ENCODE results near the gene PCDHA13.
"Not testable (repeated sequence)": the region's sequence is repeated elsewhere in the genome, so short reads cannot be mapped to it uniquely, and the experiment has no call there.

Gene PCDHA13

DNA sequence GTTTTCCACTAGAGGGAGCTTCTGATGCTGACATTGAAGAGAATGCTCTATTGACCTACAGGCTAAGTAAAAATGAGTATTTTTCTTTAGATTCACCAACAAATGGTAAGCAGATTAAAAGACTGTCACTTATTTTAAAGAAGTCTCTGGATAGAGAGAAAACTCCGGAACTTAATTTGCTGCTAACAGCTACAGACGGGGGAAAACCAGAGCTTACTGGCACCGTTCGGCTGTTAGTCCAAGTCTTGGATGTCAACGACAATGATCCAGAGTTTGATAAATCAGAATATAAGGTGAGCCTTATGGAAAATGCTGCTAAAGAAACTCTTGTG is 12.4 kb upstream of the PCDHA13 start:
- DNase-seq = no peak

DNA sequence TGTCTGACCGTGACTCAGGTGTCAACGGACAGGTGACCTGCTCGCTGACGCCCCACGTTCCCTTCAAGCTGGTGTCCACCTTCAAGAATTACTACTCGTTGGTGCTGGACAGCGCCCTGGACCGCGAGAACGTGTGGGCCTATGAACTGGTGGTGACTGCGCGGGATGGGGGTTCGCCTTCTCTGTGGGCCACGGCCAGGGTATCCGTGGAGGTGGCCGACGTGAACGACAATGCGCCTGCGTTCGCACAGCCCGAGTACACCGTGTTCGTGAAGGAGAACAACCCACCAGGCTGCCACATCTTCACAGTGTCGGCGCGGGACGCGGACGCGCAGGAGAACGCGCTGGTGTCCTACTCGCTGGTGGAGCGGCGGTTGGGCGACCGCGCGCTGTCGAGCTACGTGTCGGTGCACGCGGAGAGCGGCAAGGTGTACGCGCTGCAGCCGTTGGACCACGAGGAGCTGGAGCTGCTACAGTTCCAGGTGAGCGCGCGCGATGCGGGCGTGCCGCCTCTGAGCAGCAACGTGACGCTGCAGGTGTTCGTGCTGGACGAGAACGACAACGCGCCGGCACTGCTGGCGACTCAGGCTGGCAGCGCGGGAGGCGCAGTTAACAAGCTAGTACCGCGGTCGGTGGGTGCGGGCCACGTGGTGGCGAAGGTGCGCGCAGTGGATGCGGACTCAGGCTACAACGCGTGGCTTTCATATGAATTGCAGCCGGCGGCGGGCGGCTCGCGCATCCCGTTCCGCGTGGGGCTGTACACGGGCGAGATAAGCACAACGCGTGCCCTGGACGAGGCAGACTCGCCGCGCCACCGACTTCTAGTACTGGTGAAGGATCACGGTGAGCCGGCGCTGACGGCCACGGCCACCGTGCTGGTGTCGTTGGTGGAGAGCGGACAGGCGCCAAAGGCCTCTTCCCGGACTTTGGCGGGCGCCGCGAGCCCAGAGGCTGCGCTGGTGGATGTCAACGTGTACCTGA is 11.4 kb upstream of the PCDHA13 start:
- no peak for DNase-seq

DNA sequence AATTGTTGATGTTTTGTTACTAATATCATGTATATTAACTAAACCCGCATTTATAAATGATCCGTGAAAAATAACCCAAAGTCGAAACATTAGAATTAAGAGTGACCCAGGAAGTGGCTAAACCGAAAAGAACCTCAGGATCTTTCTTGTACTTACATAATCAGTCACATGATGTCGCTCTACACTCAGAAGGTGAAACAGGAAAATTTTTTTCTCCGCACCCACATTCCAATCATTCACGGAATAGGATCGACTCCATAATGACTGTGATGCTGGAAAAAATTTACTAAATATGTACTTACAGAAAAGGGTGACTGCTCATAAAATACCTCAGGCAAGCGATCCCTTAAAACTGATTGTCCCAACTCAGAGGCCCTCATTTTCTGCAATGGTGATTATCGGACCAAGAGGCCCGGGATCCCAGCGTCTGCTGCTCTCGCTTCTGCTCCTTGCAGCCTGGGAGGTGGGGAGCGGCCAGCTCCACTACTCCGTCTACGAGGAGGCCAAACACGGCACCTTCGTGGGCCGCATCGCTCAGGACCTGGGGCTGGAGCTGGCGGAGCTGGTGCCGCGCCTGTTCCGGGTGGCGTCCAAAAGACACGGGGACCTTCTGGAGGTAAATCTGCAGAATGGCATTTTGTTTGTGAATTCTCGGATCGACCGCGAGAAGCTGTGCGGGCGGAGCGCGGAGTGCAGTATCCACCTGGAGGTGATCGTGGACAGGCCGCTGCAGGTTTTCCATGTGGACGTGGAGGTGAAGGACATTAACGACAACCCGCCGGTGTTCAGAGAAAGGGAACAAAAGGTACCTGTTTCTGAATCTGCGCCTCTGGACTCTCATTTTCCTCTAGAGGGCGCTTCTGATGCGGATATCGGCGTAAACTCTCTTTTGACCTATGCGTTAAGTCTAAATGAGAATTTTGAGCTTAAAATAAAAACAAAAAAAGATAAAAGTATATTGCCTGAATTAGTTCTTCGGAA is 6.5 kb upstream of the PCDHA13 start, which contains the start of gene PCDHA12:
Gene PCDHA12, plus strand, starts transcription at position 224 of the 981 bp plus-strand sequence. Its CDS starts 165 bp downstream, at position 389.
- no peak for DNase-seq

DNA sequence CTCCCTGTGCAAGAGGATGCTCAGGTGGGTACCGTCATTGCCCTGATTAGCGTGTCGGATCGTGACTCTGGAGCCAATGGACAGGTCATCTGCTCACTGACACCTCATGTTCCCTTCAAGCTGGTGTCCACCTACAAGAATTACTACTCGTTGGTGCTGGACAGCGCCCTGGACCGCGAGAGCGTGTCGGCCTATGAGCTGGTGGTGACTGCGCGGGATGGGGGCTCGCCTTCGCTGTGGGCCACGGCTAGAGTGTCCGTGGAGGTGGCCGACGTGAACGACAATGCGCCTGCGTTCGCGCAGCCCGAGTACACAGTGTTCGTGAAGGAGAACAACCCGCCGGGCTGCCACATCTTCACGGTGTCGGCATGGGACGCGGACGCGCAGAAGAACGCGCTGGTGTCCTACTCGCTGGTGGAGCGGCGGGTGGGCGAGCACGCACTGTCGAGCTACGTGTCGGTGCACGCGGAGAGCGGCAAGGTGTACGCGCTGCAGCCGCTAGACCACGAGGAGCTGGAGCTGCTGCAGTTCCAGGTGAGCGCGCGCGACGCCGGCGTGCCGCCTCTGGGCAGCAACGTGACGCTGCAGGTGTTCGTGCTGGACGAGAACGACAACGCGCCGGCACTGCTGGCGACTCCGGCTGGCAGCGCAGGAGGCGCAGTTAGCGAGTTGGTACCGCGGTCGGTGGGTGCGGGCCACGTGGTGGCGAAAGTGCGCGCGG is 5.2 kb upstream of the PCDHA13 start:
- DNase-seq = not testable (repeated sequence)

DNA sequence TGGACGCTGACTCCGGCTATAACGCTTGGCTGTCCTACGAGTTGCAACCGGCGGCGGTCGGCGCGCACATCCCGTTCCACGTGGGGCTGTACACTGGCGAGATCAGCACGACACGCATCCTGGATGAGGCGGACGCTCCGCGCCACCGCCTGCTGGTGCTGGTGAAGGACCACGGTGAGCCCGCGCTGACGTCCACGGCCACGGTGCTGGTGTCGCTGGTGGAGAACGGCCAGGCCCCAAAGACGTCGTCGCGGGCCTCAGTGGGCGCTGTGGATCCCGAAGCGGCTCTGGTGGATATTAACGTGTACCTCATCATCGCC is 4.7 kb upstream of the PCDHA13 start:
- no peak for DNase-seq

DNA sequence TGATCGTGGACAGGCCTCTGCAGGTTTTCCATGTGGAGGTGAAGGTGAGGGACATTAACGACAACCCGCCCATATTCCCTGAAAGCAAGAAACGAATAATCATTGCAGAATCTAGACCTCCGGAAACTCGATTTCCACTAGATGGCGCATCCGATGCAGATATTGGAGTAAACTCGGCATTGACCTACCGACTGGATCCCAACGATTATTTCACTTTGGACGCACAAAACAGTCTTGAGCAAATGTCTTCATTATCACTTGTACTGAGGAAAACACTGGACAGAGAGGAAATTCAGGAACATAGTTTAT is 621 bp downstream of the PCDHA13 start:
- no peak for DNase-seq

DNA sequence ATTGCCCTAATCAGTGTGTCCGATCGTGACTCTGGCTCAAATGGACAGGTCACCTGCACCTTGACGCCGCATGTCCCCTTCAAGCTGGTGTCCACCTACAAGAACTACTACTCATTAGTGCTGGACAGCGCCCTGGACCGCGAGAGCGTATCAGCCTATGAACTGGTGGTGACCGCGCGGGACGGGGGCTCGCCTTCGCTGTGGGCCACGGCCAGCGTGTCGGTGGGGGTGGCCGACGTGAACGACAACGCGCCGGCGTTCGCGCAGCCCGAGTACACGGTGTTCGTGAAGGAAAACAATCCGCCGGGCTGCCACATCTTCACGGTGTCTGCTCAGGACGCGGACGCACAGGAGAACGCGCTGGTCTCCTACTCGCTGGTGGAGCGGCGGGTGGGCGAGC is 1.4 kb downstream of the PCDHA13 start:
- DNase-seq = no peak

DNA sequence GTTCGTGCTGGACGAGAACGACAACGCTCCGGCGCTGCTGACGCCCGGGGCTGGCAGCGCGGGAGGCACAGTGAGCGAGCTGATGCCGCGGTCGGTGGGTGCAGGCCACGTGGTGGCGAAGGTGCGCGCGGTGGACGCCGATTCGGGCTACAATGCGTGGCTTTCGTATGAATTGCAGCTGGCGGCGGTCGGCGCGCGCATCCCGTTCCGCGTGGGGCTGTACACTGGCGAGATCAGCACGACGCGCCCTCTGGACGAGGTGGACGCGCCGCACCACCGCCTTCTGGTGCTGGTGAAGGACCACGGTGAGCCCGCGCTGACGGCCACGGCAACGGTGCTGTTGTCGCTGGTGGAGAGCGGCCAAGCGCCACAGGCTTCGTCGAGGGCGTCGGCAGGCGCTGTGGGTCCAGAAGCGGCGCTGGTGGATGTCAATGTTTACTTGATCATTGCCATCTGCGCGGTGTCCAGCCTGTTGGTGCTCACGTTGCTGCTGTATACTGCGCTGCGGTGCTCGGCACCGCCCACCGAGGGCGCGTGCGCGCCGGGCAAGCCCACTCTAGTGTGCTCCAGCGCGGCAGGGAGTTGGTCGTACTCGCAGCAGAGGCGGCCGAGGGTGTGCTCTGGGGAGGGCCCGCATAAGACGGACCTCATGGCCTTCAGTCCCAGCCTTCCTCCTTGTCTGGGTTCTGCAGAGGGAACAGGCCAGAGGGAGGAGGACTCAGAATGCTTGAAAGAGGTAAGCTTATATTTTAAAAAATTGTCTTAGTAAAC is 2.2 kb downstream of the PCDHA13 start:
- no peak for DNase-seq

DNA sequence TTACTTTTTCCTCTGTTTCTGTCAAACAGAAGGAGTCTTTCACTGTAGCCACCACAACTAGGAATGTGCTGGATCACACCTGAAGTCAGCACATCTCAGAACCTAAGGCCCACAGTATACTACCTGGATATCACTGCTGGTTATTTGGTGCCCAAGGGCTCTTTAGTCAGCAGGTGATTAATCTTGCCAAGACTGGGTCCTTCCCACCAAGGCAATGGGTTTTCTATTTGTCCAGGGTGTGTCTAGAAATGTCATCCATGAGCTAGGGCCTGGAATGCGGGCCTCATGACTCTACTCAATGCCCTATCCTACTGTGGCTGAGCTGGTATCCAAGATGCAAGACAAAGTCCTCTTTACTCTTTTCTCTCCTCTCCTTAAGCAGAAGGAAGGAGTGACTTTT is 34.4 kb downstream of the PCDHA13 start:
- no peak for DNase-seq

DNA sequence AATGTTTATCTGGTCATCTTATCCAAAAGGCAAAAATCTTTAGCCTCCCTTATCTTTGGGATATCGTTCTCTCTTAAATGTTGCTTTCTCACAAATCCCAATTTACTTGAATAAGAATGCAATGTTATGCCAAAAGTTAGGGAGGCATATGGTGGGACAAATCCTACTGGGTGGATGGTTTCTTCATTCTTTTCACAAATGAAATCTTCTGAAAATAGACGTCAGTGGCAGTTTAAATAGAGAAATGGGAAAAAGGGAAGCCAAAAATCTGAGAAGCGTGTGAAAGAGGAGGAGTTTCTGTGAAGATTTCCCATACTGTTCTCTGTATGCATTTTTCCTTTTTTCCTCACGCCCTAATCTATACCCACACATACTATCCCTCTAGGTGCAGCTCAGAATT is 41.7 kb downstream of the PCDHA13 start:
- no peak for DNase-seq

DNA sequence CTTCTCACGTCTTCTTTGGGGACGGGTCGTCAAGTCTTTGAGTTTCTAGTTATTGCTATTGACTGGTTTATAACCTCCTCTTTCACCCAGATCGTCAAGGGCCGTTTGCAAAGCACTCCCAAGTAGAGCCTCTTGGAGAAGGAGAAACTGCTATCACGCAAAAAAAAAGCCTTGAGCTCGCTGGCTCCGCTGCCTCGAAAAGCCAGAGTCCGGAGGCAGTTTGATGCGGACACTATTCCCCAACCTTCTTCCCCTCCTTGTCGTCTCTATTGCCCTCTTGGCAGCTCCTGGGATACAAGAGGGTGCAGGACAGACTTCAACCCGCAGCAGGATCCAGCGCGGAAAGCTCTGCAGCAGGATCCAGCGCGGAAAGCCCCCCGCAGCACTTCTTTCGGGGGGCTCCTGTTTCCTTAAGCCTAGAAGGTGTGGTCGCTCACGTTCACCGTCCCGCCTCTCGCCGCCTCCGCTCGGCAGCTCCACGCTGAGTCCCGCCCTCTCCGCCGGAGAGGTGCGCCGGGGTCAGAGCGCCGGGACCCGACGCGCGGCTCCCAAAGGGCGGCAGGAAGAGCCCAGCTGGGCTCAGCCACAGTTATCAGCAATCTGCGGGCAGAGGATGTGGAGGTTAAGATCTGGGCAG is 44.0 kb downstream of the PCDHA13 start, which contains the start of gene PCDHAC1:
Gene PCDHAC1, plus strand, starts transcription at position 494 of the 637 bp plus-strand sequence. CDS start 594 bp downstream, outside the sequence.
- DNase-seq = no peak

DNA sequence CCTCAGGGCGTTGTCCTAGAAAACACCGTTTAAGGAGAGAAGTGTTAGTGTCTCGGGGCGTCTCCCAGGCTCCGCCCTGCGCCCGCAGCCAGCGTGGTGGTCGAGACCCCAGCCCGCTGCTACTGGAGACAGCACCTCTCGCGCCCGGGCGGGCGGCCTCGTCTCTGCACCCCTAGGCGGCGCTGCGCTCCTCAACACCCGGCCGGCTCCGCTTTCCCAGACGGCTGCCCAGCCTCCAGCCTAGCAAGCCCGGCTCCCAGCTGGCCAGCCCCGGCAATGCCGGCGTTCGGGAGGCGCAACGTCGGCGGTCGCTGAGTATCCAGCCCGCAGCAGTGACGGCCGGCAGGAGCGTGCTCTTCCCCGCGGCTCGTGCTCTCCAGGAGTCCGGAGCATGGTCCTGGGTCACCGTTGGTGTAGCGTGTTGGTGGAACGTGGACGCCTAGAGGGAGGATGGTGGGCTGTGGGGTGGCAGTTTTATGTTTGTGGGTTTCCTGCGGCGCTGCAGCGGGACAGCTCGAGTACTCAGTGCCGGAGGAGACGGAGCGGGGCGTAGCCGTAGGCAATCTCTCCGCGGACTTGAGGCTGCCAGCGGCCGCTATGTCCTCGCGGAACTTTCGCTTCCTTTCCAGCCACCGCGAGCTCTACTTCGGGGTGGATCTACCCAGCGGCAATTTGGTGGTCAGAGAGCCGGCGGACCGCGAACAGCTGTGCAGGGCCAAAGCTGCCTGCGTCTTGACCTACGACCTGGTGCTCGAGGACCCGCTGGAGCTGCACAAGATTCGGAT is 44.7 kb downstream of the PCDHA13 start:
- DNase-seq = peak; percentile 40

DNA sequence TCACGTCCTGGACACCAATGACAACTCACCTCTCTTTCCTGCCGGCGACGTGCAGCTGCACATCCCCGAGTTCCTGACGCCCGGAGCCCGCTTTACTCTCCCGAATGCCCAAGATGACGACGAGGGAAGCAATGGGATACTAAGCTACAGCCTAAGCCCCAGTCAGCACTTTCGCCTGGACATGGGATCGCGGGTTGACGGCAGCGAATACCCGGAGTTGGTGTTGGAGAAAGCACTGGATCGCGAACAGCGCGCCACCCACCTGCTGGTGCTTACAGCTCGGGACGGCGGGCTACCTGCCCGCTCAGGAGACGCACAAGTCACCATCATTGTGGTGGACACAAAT is 45.3 kb downstream of the PCDHA13 start:
- DNase-seq = no peak

Measured in NCI-H2081 treated with DMSO at 0.1 percent for 48 hours (cell line).